Uterus (tissue), 2 donors: ENCODE data around the gene DSN1.

Experiments used
- CTCF ChIP-seq, 4 experiments: fragments of 200-600 bp in 2 of 4; fragments of 450-650 bp in 2 of 4; sonication (generic) in 2 of 4; IDR thresholded peaks; one replicate each; pipeline ENCODE4 v1.5.1; 2016 to 2019; ENCODE audit warnings: antibody characterized with exemption in 4 of 4, mild to moderate bottlenecking in 2 of 4, moderate library complexity in 1 of 4
- POLR2A ChIP-seq, 2 donors: fragments of 450-650 bp; IDR thresholded peaks; one replicate each; pipeline ENCODE4 v1.6.1; 2016; ENCODE audit warnings: antibody characterized with exemption in 2 of 2, mild to moderate bottlenecking in 1 of 2, moderate library complexity in 1 of 2

- TF ChIP-seq CTCF (IDR thresholded peaks at IDR 0.05): no peak
- TF ChIP-seq POLR2A (IDR thresholded peaks at IDR 0.05): no peak
Measured at GRCh38 chr20:36775826-36776225, 2.3 kb upstream of the DSN1 start.
